ENCODE data around the gene GINS1.

- TF ChIP-seq POLR2A (IDR thresholded peaks at IDR 0.05; ENCODE audit: low read depth, low read length) (no peak), POLR2AphosphoS5 (IDR thresholded peaks at IDR 0.05; ENCODE audit: low read depth, low read length) (no peak)
Measured at GRCh38 chr20:25421102-25421501, 13.6 kb downstream of the GINS1 start.

All from GM12892 (cell line).